Stomach smooth muscle (tissue), 2 donors: ENCODE measurements around the gene TREX2.
A peak's percentile ranks its signal among the peaks of the same experiment; 100 is the strongest.

Experiments
- H3K27ac ChIP-seq: one replicate; pipeline ENCODE4 v1.7.0; 2013; ENCODE audit warnings: mild to moderate bottlenecking, low read length, inconsistent platforms
- H3K27me3 ChIP-seq, 2 donors: one replicate each; pipeline ENCODE4 v1.7.0; 2013; ENCODE audit warnings: low read length in 2 of 2; ENCODE audit not compliant: insufficient read depth in 2 of 2, control insufficient read depth in 1 of 2
- H3K36me3 ChIP-seq, 2 donors: one replicate each; pipeline ENCODE4 v1.7.0; 2013; ENCODE audit warnings: low read length in 2 of 2; ENCODE audit not compliant: control insufficient read depth in 2 of 2, insufficient read depth in 2 of 2
- H3K4me1 ChIP-seq: one replicate; pipeline ENCODE4 v1.7.0; 2013; ENCODE audit warnings: low read length; ENCODE audit not compliant: control insufficient read depth, insufficient read depth
- H3K4me3 ChIP-seq, 2 donors: one replicate each; pipeline ENCODE4 v1.7.0; 2013; ENCODE audit warnings: low read length in 2 of 2
- H3K9ac ChIP-seq, 2 donors: one replicate each; pipeline ENCODE4 v1.7.0; 2013; ENCODE audit warnings: low read length in 2 of 2, mild to moderate bottlenecking in 1 of 2
- H3K9me3 ChIP-seq, 2 donors: one replicate each; pipeline ENCODE4 v1.7.0; 2013; ENCODE audit warnings: low read length in 2 of 2; ENCODE audit not compliant: control insufficient read depth in 2 of 2
- donor health status: healthy.
- donor health status: Pancreatic carcinoma.

Gene TREX2

GRCh38 chrX:153475751-153476281 is 30.0 kb upstream of the TREX2 start:
- H3K27ac ChIP-seq: no peak overlapping the region
- H3K9ac ChIP-seq: no peak overlapping the region
- H3K27me3 ChIP-seq: peaks cover 0 to 11% of the 10 kb centered on the region in 2 donors
- peaks cover 15% of the 10 kb centered on the region for H3K4me1 ChIP-seq
- no peak overlapping the region for H3K4me3 ChIP-seq
- no peaks in the 10 kb centered on the region for H3K36me3 ChIP-seq
- H3K9me3 ChIP-seq: no peaks in the 10 kb centered on the region

GRCh38 chrX:153475271-153475670 is 29.4 kb upstream of the TREX2 start:
- Histone ChIP-seq H3K4me1 (peaks cover 15% of the 10 kb centered on the region), H3K9me3 (no peaks in the 10 kb centered on the region), H3K4me3 (peak overlapping the region in 1 of 2 donors; percentile 44), H3K9ac (peak overlapping the region in 1 of 2 donors; percentile 9), H3K27ac (no peak overlapping the region), H3K36me3 (no peaks in the 10 kb centered on the region), H3K27me3 (peaks cover 0 to 11% of the 10 kb centered on the region in 2 donors)

GRCh38 chrX:153474718-153475117 is 28.9 kb upstream of the TREX2 start:
- peaks cover 0 to 11% of the 10 kb centered on the region in 2 donors for H3K27me3 ChIP-seq
- H3K27ac ChIP-seq: no peak overlapping the region
- H3K4me3 ChIP-seq: peak overlapping the region in 1 of 2 donors; percentile 44
- H3K9ac ChIP-seq: peak overlapping the region in 1 of 2 donors; percentile 9
- H3K9me3 ChIP-seq: no peaks in the 10 kb centered on the region
- no peaks in the 10 kb centered on the region for H3K36me3 ChIP-seq
- peaks cover 20% of the 10 kb centered on the region for H3K4me1 ChIP-seq

GRCh38 chrX:153474266-153474665 is 28.4 kb upstream of the TREX2 start:
- Histone ChIP-seq H3K27me3 (peaks cover 0 to 11% of the 10 kb centered on the region in 2 donors), H3K4me3 (no peak overlapping the region), H3K9me3 (no peaks in the 10 kb centered on the region), H3K4me1 (peaks cover 25% of the 10 kb centered on the region), H3K36me3 (no peaks in the 10 kb centered on the region), H3K27ac (no peak overlapping the region), H3K9ac (no peak overlapping the region)

- H3K4me3 ChIP-seq: no peak overlapping the region
- H3K27me3 ChIP-seq: peaks cover 0 to 11% of the 10 kb centered on the region in 2 donors
- H3K4me1 ChIP-seq: peaks cover 28% of the 10 kb centered on the region
- no peaks in the 10 kb centered on the region for H3K36me3 ChIP-seq
- H3K9me3 ChIP-seq: no peaks in the 10 kb centered on the region
- H3K9ac ChIP-seq: no peak overlapping the region
- no peak overlapping the region for H3K27ac ChIP-seq
Observed at GRCh38 chrX:153473126-153473525, 27.3 kb upstream of the TREX2 start.

- Histone ChIP-seq H3K27ac (no peak overlapping the region), H3K9me3 (no peaks in the 10 kb centered on the region), H3K27me3 (peaks cover 0 to 8% of the 10 kb centered on the region in 2 donors), H3K4me1 (peaks cover 29% of the 10 kb centered on the region), H3K9ac (no peak overlapping the region), H3K36me3 (no peaks in the 10 kb centered on the region), H3K4me3 (no peak overlapping the region)
Observed at GRCh38 chrX:153471663-153472280, 25.9 kb upstream of the TREX2 start.

- Histone ChIP-seq H3K4me3 (peak within 1 kb of the TSS; percentile 76 to 80), H3K27ac (peak within 1 kb of the TSS; percentile 60), H3K36me3 (no peaks in the 10 kb centered on the region), H3K4me1 (peaks cover 26% of the 10 kb centered on the region), H3K9me3 (no peaks in the 10 kb centered on the region), H3K27me3 (peaks cover 0 to 8% of the 10 kb centered on the region in 2 donors), H3K9ac (peak within 1 kb of the TSS; percentile 58 to 72)
Observed at GRCh38 chrX:153470411-153471363, 24.8 kb upstream of the TREX2 start, which contains the start of gene HAUS7. Gene HAUS7, minus strand, starts transcription at chrX:153470576. Its CDS starts 19 bp downstream, at chrX:153470557.

GRCh38 chrX:153469811-153470410 is 24.1 kb upstream of the TREX2 start:
- Histone ChIP-seq H3K36me3 (no peaks in the 10 kb centered on the region), H3K9me3 (no peaks in the 10 kb centered on the region), H3K4me3 (peak overlapping the region; percentile 76 to 80), H3K27ac (no peak overlapping the region), H3K27me3 (peaks cover 0 to 8% of the 10 kb centered on the region in 2 donors), H3K9ac (peak overlapping the region; percentile 58 to 72), H3K4me1 (peaks cover 22% of the 10 kb centered on the region)

- no peaks in the 10 kb centered on the region for H3K9me3 ChIP-seq
- H3K36me3 ChIP-seq: no peaks in the 10 kb centered on the region
- H3K4me3 ChIP-seq: no peak overlapping the region
- peaks cover 0 to 12% of the 10 kb centered on the region in 2 donors for H3K27me3 ChIP-seq
- no peak overlapping the region for H3K27ac ChIP-seq
- peaks cover 21% of the 10 kb centered on the region for H3K4me1 ChIP-seq
- no peak overlapping the region for H3K9ac ChIP-seq
Observed at GRCh38 chrX:153468008-153468580, 22.2 kb upstream of the TREX2 start.
